Femur (tissue), 1 donor: ENCODE measurements around the gene MXD4.
"Not testable (repeated sequence)": the region's sequence is repeated elsewhere in the genome, so short reads cannot be mapped to it uniquely, and the experiment has no call there.

Source experiments
- DNase-seq: peaks from one replicate; pipeline ENCODE4 v3.0.0-alpha.2; 2017

MXD4 gene

GRCh38 chr4:2291705-2292645 lies 30.1 kb upstream of the MXD4 start:
- peak; percentile 19 for DNase-seq

DNA sequence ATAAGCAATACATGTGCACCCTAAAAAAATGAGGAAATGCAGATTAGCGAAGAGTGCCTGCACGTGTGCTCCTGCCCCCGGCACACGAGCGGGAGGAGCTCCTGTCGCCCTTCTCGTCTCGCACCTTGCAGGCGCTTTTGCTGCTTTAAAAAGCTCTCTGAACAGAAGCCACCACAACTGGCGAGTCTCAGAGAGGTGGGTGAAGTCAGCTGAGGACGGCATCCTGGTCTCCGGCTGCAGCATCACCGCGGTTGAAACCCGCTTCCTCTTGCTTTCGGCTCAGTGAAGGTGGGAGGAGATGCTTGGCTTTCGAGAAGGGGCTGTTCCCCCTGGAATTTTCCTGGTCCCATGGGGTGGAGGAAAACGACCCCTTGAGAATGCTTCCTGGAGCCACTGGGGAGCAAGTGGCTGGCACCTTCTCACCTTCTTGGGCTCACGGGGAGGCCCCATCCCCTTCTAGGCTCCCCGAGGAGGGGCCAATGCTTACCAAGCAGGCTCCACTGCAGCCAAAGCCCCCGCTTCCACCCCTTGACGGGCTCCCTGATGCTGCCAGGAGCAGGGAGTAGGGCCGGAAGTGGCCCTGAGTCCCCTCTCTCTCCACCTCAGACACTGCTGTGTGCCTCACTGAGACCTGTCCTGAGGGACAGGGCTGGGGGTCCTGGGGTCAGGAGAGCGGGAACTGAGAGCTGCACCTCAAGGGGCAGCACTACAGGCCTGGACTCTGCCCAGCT lies 29.2 kb upstream of the MXD4 start:
- DNase-seq: peak; percentile 22

GRCh38 chr4:2290488-2290887 lies 28.6 kb upstream of the MXD4 start:
- peak; percentile 15 for DNase-seq

DNA sequence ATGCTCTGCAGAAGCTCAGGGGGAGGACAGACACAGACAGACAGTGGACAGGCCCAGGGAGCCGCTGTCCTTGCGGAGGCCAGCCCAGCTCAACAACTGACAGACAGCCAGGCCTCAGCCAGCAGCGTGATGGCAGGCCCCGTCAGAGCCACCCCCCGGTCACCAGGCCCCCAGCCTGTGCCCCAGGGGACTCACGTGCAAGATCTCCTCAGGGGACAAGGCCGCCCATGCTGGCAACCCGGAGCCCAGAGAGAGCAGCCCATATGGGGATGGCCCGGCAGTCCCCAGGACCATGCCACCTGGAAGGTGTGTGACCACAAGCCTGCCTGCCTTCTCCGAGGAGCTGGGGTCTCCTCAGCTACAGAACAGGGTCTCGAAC lies 28.0 kb upstream of the MXD4 start:
- DNase-seq: no peak

DNA sequence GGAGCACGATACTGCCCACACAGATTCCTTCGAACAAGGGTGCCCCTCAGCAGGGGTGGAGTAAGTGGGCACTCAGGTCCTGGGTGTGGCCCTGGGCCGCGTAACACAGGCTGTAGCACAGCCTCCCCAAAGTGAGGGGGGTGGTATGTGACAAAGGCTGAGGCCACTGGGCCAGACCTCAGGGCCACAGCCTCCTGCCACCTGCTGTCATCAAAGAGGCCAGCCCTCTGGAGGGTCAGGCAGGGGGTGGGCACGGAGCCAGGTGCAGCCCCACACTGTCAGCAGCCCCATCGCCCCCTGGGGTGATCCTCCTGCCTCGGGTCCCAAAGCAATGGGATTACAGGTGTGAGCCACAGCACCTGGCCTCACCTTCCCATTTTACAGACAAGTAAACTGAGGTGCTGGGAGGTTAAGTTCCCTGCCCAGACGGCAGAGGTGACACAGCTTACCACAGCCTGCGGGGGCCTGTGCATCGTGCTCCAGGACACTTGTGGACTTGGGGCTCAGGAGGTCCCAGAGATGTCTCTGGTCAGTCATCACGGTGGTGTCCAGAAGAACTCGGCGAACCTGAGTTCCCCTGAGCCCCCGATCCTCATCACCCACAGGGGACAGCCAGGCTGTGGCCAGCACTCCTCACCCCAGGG lies 27.5 kb upstream of the MXD4 start:
- DNase-seq: peak; percentile 13

GRCh38 chr4:2288051-2288541 lies 26.2 kb upstream of the MXD4 start:
- DNase-seq: no peak

DNA sequence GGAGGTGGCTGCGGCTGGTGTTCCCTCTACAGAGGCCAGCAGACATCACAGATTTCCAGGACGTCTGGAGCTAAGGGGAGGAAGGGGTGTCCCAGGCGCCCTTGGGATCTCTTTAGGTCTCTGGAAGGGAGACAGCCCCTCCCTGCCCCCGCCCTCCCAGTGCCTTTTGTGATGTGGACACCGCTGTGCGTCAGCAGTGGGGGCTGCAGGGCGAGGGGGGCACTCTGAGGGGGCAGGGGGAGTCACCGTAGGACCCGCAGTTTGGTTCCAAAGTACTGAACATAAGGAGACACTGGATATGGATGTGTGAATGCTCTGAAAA lies 25.6 kb upstream of the MXD4 start:
- DNase-seq: peak; percentile 15

DNA sequence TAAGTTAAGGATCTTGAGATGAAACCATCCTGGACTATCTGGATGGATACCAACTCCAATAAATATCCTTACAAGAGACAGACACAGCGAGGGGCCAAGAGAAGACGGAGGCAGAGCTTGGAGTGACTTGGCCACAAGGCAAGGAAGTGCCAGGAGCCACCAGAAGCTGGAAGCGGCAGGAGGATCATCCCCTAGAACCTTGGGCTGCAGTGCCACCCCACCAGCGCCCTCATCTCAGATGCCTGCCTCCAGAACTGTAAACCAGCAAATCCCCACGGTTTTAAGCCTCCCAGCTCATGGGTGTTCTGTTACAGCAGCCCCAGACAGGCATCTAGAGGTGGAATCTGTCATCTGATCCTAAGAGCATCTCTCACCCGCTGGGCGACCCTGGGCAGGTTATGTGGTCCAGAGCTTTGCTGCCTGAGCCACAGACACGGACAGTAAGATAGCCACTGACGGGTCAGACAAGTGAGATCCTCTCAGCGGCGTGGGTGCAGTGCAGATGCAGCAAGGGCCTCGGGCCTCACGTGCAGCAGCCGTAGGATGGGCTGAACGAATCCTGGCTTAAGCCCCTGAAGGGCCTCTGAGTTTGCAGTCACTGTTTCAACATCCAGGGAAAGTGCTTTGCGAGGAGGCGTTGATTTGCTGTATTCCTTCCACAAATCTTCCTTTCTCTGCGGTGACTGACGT lies 25.1 kb upstream of the MXD4 start:
- DNase-seq: peak; percentile 16

GRCh38 chr4:2285613-2286381 lies 23.9 kb upstream of the MXD4 start:
- peak; percentile 18 for DNase-seq

DNA sequence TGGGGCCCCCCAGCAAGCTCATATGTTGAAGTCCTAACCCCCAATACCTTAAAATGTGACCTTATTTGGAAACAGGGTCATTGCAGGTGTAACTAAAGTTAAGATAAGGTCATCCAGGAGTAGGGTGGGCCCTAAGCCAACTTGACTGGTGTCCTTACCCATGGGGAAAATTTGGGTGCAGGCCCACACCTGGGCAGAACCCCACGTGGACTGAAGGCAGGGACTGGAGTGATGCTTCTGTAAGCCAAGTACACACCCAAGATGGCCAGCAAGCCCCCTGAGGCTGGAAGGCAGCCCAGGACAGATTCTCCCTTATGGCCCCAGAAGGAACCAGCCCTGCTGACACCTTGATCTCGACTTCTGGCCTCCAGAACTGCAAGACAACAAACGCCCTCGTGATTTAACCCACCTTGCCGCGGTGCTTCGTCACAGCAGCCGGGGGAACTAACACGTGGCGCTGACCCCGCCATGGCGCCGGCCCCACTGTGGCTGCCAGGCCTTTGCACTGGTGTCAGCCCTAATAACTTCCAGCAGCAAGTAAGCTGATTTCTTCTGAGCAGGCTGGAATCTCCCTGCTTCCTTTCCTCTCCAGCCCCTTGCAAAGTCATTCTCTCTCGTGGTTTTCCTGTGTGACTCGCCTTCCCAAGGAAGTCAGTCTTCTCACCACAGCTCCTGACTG lies 23.2 kb upstream of the MXD4 start:
- no peak for DNase-seq

- DNase-seq: no peak
Observed at GRCh38 chr4:2284161-2284933, 22.4 kb upstream of the MXD4 start.

GRCh38 chr4:2283199-2283711 lies 21.3 kb upstream of the MXD4 start:
- no peak for DNase-seq

GRCh38 chr4:2281575-2282343 lies 19.9 kb upstream of the MXD4 start:
- no peak for DNase-seq

DNA sequence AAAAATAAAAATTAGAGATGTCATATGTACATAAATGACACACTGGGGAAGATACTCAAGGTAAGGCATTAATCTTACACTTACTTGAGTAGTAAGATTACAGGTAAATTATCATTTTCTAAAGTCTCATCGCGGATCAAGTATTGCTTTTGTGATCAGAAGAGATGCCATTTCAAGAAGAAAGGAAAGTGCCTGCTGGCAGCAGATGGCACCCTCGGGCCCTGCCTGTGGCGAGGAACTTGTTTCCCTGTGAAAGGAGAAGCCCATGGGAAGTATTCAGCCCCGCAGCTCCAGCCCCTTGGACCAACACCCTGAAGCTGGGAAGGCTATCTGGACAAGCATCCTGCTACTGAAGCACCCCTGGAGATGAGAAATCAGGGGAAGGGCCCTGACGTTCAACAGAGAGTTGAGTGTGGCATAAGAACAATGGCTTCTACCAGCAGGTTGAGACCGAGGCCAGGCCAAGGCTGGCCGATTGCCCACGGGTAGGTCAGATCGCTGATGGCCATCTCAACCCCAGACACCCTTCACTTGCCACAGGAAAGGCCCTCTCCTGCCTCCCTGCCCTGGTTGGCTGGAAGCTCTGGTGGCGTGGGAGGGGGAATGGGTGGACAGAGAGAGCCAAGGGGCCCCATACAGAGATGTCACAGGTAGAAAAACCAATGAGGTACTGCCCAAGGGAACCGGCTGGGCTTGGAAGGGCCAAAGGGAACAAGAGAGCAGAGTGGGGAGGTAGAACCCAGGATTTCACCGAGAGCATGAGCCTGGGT lies 18.8 kb upstream of the MXD4 start:
- no peak for DNase-seq

- DNase-seq: no peak
Observed at GRCh38 chr4:2277956-2278355, 16.0 kb upstream of the MXD4 start.

GRCh38 chr4:2276581-2277325 lies 14.8 kb upstream of the MXD4 start:
- DNase-seq: no peak

DNA sequence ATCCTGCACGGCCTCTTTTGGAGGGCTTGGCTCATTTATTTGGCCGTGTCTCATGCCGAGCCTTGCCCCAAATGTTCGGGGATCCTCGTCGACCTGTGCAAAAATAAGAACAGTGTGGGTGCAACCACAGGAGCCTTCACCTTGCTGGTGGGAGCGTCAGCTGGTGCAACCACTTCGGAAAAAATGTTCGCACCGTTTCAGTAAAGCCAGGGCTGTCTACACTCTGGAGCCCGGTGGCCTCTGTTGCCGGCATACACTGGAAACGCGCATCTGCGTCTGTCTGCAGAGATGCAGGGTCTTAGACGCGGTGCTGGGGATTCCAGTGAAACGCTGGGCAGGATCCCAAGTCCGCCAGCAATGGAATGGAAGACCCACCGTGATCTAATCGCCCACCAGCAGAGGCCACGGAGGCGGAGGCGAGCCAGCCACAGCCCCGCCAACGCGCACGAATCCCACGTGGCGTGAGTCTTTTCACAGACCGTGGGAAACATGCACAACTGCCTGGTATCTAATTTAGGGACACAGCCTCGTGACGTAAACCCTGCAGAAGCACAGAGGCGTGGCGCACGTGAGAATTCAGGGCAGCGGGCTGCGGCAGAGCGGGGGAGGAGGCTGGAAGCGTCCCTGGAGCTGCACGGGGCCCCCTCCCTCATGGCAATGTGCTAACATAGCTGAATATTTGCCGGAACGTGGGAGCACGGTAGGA lies 13.8 kb upstream of the MXD4 start:
- no peak for DNase-seq

DNA sequence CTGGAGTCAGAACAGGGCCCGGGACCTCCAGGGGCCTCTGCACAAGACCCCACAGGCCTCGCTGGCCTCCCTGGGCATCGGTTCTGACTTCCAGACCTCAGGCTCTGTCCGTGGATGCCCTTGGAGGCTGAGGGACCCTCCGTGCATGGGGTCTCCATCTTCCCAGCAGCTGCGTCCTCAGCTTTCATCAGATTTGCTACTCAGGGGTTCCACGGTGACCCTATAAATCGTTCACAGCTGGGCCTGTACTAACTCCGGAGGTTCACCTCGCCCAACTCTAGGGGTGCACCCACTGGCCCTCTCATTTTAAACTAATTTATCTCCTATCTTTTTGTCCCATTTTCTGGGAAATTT lies 13.1 kb upstream of the MXD4 start:
- not testable (repeated sequence) for DNase-seq
